Skeletal muscle tissue (tissue), 4 donors: ENCODE measurements around the gene LYSMD3. TPM values are rescaled to one million over a fixed set of nuclear protein-coding genes. Genes with fewer than 3 reads are reported as not detected.

ENCODE experiments used
- H3K27ac ChIP-seq: one replicate; pipeline ENCODE4 v1.7.0; 2013; ENCODE audit warnings: mild to moderate bottlenecking, low read depth, low read length, inconsistent platforms
- H3K27me3 ChIP-seq, 3 donors: one replicate each; pipeline ENCODE4 v1.7.0; 2013; ENCODE audit warnings: low read length in 3 of 3; ENCODE audit not compliant: control insufficient read depth in 3 of 3, insufficient read depth in 3 of 3
- H3K36me3 ChIP-seq, 3 donors: one replicate each; pipeline ENCODE4 v1.7.0; 2013; ENCODE audit warnings: low read length in 3 of 3; ENCODE audit not compliant: control insufficient read depth in 3 of 3, insufficient read depth in 3 of 3
- H3K4me1 ChIP-seq, 3 donors: one replicate each; pipeline ENCODE4 v1.7.0; 2013; ENCODE audit warnings: low read length in 3 of 3, mild to moderate bottlenecking in 3 of 3; ENCODE audit not compliant: control insufficient read depth in 3 of 3, insufficient read depth in 3 of 3
- H3K4me3 ChIP-seq, 3 donors: one replicate each; pipeline ENCODE4 v1.7.0; 2013; ENCODE audit warnings: low read length in 3 of 3
- H3K9ac ChIP-seq, 3 donors: one replicate each; pipeline ENCODE4 v1.7.0; 2013; ENCODE audit warnings: low read length in 3 of 3, mild to moderate bottlenecking in 3 of 3, moderate library complexity in 2 of 3, low read depth in 1 of 3
- H3K9me3 ChIP-seq, 3 donors: one replicate each; pipeline ENCODE4 v1.7.0; 2013; ENCODE audit warnings: low read length in 3 of 3; ENCODE audit not compliant: control insufficient read depth in 3 of 3
- total RNA-seq: library from RNA; depleted of rRNA; stranded (reverse); fragments of >200 nt; gene quantifications from one replicate; pipeline ENCODE4 v1.2.3, GENCODE V29; 2014
- donor health status: Osteomylitis.

The LYSMD3 gene
- total RNA-seq, 1 donor from 2014 or later = 12.5 TPM

DNA sequence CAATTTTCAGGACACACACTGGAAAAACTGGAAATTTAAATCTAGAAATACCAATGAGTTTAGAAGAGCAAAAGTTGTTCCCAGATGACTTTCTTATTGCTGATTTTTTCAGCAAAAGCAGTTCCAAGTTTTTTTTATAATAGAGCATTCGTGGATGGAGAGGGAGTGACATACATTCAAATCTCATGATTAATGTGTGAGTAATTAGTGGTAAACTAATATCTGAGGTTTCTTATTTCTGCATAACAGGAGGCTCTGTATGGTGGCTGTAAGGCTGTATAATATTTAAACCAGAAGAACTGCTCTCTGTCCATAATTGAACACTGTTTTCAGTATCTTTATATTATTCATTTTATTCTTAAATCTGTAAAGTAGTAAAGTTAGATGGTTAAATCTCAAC lies 25.8 kb downstream of the LYSMD3 start:
- H3K36me3 ChIP-seq = peaks cover 0 to 2% (median 0%) of the 10 kb centered on the region in 3 donors
- H3K4me3 ChIP-seq = no peak overlapping the region
- no peak overlapping the region for H3K9ac ChIP-seq
- no peaks in the 10 kb centered on the region for H3K9me3 ChIP-seq
- no peak overlapping the region for H3K27ac ChIP-seq
- no peaks in the 10 kb centered on the region for H3K4me1 ChIP-seq
- no peaks in the 10 kb centered on the region for H3K27me3 ChIP-seq

GRCh38 chr5:90495146-90495545 lies 34.2 kb downstream of the LYSMD3 start:
- Histone ChIP-seq H3K9ac (no peak overlapping the region), H3K4me1 (no peaks in the 10 kb centered on the region), H3K4me3 (no peak overlapping the region), H3K9me3 (no peaks in the 10 kb centered on the region), H3K36me3 (no peaks in the 10 kb centered on the region), H3K27ac (no peak overlapping the region), H3K27me3 (no peaks in the 10 kb centered on the region)

- Histone ChIP-seq H3K9ac (no peak overlapping the region), H3K4me1 (no peaks in the 10 kb centered on the region), H3K27me3 (no peaks in the 10 kb centered on the region), H3K4me3 (no peak overlapping the region), H3K36me3 (no peaks in the 10 kb centered on the region), H3K9me3 (no peaks in the 10 kb centered on the region), H3K27ac (no peak overlapping the region)
These were observed 35.3 kb downstream of the LYSMD3 start for GRCh38 chr5:90494043-90494442.

DNA sequence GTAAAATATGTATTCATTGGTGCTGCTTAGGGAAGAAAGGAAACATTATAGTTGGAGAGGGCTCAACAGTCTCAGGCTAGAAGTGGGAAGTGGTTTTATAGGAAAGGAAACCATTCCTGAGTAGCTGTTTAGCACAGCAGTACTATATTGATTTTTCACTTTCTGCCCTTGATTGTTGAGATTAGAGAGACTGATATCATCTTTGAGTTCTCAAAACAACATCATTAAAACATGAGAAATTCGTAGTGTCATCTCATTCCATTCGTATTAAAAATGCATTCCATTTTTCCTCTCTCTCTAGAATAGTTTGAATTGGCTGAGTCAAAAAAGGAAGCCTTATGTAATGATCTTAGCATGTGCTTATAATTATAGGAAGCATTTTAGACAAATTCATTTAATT lies 40.6 kb downstream of the LYSMD3 start:
- Histone ChIP-seq H3K4me1 (no peaks in the 10 kb centered on the region), H3K4me3 (no peak overlapping the region), H3K9ac (no peak overlapping the region), H3K36me3 (no peaks in the 10 kb centered on the region), H3K27me3 (no peaks in the 10 kb centered on the region), H3K9me3 (no peaks in the 10 kb centered on the region), H3K27ac (no peak overlapping the region)

DNA sequence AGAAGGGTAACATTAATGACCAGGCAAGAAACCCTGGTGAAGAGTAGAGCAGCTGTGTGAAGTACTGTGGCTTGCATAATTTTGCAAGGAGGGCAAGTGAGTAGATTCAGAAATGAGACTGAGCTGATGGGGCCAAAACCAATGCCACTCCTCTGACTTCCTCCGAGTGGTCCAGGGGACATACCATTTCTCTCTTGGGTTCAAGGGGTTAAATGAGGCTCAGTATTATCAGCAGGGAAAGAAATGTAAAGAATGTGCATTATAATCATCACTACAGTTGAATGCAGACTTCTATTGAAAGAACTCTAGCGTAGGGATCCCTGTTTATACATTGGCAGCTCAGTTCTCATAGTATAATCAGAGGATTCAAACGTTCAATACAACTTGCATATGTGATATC lies 44.8 kb downstream of the LYSMD3 start:
- Histone ChIP-seq H3K9ac (no peak overlapping the region), H3K9me3 (no peaks in the 10 kb centered on the region), H3K4me1 (no peaks in the 10 kb centered on the region), H3K27me3 (no peaks in the 10 kb centered on the region), H3K4me3 (no peak overlapping the region), H3K36me3 (no peaks in the 10 kb centered on the region), H3K27ac (no peak overlapping the region)

DNA sequence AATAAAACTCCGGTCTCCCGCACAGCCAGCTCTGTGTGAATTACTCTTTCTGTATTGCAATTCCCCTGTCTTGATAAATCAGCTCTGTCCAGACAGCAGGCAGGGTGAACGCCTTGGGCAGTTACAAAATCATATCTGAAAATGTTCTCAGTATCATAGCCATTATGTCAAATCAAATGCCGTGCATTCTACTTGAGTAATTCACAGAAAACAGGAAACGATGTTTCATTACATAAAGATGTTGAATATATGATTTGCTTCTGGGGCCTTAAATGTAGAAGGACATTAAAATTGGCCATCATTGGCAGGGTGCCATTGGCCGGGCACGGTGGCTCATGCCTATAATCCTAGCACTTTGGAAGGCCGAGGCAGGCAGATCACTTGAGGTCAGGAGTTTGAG lies 46.2 kb downstream of the LYSMD3 start:
- no peaks in the 10 kb centered on the region for H3K36me3 ChIP-seq
- H3K9me3 ChIP-seq = no peaks in the 10 kb centered on the region
- no peaks in the 10 kb centered on the region for H3K4me1 ChIP-seq
- no peak overlapping the region for H3K4me3 ChIP-seq
- no peaks in the 10 kb centered on the region for H3K27me3 ChIP-seq
- no peak overlapping the region for H3K27ac ChIP-seq
- H3K9ac ChIP-seq = no peak overlapping the region

- no peak overlapping the region for H3K9ac ChIP-seq
- H3K36me3 ChIP-seq = no peaks in the 10 kb centered on the region
- no peak overlapping the region for H3K4me3 ChIP-seq
- H3K9me3 ChIP-seq = no peaks in the 10 kb centered on the region
- H3K4me1 ChIP-seq = no peaks in the 10 kb centered on the region
- no peak overlapping the region for H3K27ac ChIP-seq
- no peaks in the 10 kb centered on the region for H3K27me3 ChIP-seq
These were observed 48.7 kb downstream of the LYSMD3 start for GRCh38 chr5:90480699-90481098.

GRCh38 chr5:90479611-90480385 lies 49.6 kb downstream of the LYSMD3 start:
- no peaks in the 10 kb centered on the region for H3K9me3 ChIP-seq
- no peak overlapping the region for H3K27ac ChIP-seq
- no peak overlapping the region for H3K4me3 ChIP-seq
- no peaks in the 10 kb centered on the region for H3K27me3 ChIP-seq
- no peaks in the 10 kb centered on the region for H3K36me3 ChIP-seq
- H3K9ac ChIP-seq = no peak overlapping the region
- peaks cover 0 to 4% (median 0%) of the 10 kb centered on the region in 3 donors for H3K4me1 ChIP-seq

- Histone ChIP-seq H3K4me1 (peaks cover 7 to 20% (median 9%) of the 10 kb centered on the region in 3 donors), H3K9me3 (no peaks in the 10 kb centered on the region), H3K36me3 (no peaks in the 10 kb centered on the region), H3K9ac (peak overlapping the region in 1 of 3 donors; percentile 15), H3K27ac (no peak overlapping the region), H3K27me3 (no peaks in the 10 kb centered on the region), H3K4me3 (no peak overlapping the region)
These were observed 51.7 kb downstream of the LYSMD3 start for GRCh38 chr5:90477621-90478215.

DNA sequence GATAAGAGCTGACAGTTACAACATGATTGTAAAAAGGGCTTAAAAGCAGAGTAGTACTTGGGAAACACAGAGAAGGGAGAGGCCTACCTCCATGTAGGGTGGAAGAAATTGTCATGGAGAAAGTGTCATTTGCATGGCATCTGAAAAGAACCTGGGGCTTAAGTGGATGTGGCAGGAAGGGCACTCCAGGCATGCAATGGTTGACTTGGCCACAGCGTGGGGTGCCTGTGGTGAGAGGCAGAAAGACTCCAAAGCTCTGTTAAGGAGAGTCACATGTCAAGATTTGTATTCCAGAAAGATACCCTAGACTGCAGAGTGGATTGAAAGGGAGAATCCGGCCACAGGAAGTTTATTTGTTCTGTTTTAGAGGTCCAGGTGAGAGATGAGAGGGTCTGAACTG lies 52.3 kb downstream of the LYSMD3 start:
- Histone ChIP-seq H3K9ac (no peak overlapping the region), H3K36me3 (no peaks in the 10 kb centered on the region), H3K27ac (no peak overlapping the region), H3K27me3 (no peaks in the 10 kb centered on the region), H3K4me1 (peaks cover 7 to 20% (median 9%) of the 10 kb centered on the region in 3 donors), H3K9me3 (no peaks in the 10 kb centered on the region), H3K4me3 (no peak overlapping the region)
